ENCODE data around the gene FMN2.
"Not testable (repeated sequence)": the region's sequence is repeated elsewhere in the genome, so short reads cannot be mapped to it uniquely, and the experiment has no call there.

FMN2 gene

GRCh38 chr1:240254006-240254405, 162.3 kb downstream of the FMN2 start:
- H3K79me2 ChIP-seq (ENCODE audit: control insufficient read depth, insufficient read depth, low read length, unreplicated experiment), result peaks cover 7% of the 10 kb centered on the region
- H3K36me3 ChIP-seq (ENCODE audit: insufficient read depth, low read length), result peaks cover 30% of the 10 kb centered on the region
- H3K4me1 ChIP-seq (ENCODE audit: control insufficient read depth, insufficient read depth, low read length, unreplicated experiment), result peaks cover 25% of the 10 kb centered on the region
- no peaks in the 10 kb centered on the region for H3K27me3 ChIP-seq (ENCODE audit: insufficient read depth, low read length)
- H3K4me3 ChIP-seq (ENCODE audit: low read depth, low read length), result no peak overlapping the region
- no peak overlapping the region for H2AFZ ChIP-seq (ENCODE audit: low read length, unreplicated experiment)
- H3K27ac ChIP-seq (ENCODE audit: low read depth, low read length), result no peak overlapping the region

- Histone ChIP-seq H3K27me3 (ENCODE audit: insufficient read depth, low read length) (no peaks in the 10 kb centered on the region), H3K79me2 (ENCODE audit: control insufficient read depth, insufficient read depth, low read length, unreplicated experiment) (peaks cover 7% of the 10 kb centered on the region), H3K4me1 (ENCODE audit: control insufficient read depth, insufficient read depth, low read length, unreplicated experiment) (peaks cover 34% of the 10 kb centered on the region), H3K4me3 (ENCODE audit: low read depth, low read length) (no peak overlapping the region), H2AFZ (ENCODE audit: low read length, unreplicated experiment) (no peak overlapping the region), H3K27ac (ENCODE audit: low read depth, low read length) (no peak overlapping the region), H3K36me3 (ENCODE audit: insufficient read depth, low read length) (peaks cover 24% of the 10 kb centered on the region)
Observed at GRCh38 chr1:240254778-240255291, 163.2 kb downstream of the FMN2 start.

- Histone ChIP-seq H3K4me1 (ENCODE audit: control insufficient read depth, insufficient read depth, low read length, unreplicated experiment) (peaks cover 36% of the 10 kb centered on the region), H3K79me2 (ENCODE audit: control insufficient read depth, insufficient read depth, low read length, unreplicated experiment) (peaks cover 7% of the 10 kb centered on the region), H3K27me3 (ENCODE audit: insufficient read depth, low read length) (no peaks in the 10 kb centered on the region), H2AFZ (ENCODE audit: low read length, unreplicated experiment) (no peak overlapping the region), H3K27ac (ENCODE audit: low read depth, low read length) (no peak overlapping the region), H3K4me3 (ENCODE audit: low read depth, low read length) (no peak overlapping the region), H3K36me3 (ENCODE audit: insufficient read depth, low read length) (peaks cover 25% of the 10 kb centered on the region)
Observed at GRCh38 chr1:240255922-240256321, 164.2 kb downstream of the FMN2 start.

DNA sequence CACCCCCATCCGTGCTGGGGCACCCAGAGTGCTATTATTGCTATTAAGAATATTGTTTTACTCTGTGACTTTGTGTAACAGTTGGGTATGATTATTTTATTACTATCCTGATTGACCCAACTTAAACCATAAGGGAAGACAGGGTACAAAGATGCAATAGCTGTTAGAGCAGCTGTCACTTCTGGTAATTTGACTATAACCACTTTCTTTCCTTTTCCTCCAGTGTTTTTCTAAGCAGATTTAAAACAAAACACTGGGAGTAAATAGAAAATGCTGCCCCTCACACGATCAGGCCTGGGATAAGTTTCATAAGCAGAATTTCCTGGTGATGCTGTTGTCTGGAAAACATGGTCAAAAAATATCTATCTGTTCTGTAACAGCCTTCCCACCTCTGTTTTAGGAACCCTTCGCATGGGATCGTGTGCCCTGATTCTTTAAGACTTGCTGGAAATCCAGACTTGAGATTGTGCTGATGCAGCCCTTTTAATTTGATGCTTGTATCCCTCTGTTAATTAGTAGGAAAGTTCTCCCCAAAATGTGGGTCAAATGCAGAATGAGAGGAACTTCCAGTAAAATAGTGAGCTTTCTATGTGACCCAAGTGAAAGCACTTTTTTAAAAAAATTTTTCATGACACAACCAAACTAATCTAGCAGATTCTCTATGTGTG, 165.3 kb downstream of the FMN2 start:
- Histone ChIP-seq H3K27ac (ENCODE audit: low read depth, low read length) (no peak overlapping the region), H3K79me2 (ENCODE audit: control insufficient read depth, insufficient read depth, low read length, unreplicated experiment) (peaks cover 3% of the 10 kb centered on the region), H2AFZ (ENCODE audit: low read length, unreplicated experiment) (peak overlapping the region; percentile 30), H3K4me1 (ENCODE audit: control insufficient read depth, insufficient read depth, low read length, unreplicated experiment) (peaks cover 36% of the 10 kb centered on the region), H3K36me3 (ENCODE audit: insufficient read depth, low read length) (peaks cover 27% of the 10 kb centered on the region), H3K4me3 (ENCODE audit: low read depth, low read length) (no peak overlapping the region), H3K27me3 (ENCODE audit: insufficient read depth, low read length) (no peaks in the 10 kb centered on the region)

GRCh38 chr1:240258910-240259309, 167.2 kb downstream of the FMN2 start:
- Histone ChIP-seq H3K27ac (ENCODE audit: low read depth, low read length) (peak overlapping the region; percentile 90), H3K79me2 (ENCODE audit: control insufficient read depth, insufficient read depth, low read length, unreplicated experiment) (peaks cover 3% of the 10 kb centered on the region), H3K4me1 (ENCODE audit: control insufficient read depth, insufficient read depth, low read length, unreplicated experiment) (peaks cover 40% of the 10 kb centered on the region), H3K4me3 (ENCODE audit: low read depth, low read length) (peak overlapping the region; percentile 41; the same call in 1 of the 2 replicates), H3K27me3 (ENCODE audit: insufficient read depth, low read length) (no peaks in the 10 kb centered on the region), H2AFZ (ENCODE audit: low read length, unreplicated experiment) (peak overlapping the region; percentile 96), H3K36me3 (ENCODE audit: insufficient read depth, low read length) (peaks cover 20% of the 10 kb centered on the region)

- not testable (repeated sequence) for H3K27me3 ChIP-seq (ENCODE audit: insufficient read depth, low read length); H3K79me2 ChIP-seq (ENCODE audit: control insufficient read depth, insufficient read depth, low read length, unreplicated experiment); H3K4me1 ChIP-seq (ENCODE audit: control insufficient read depth, insufficient read depth, low read length, unreplicated experiment); H2AFZ ChIP-seq (ENCODE audit: low read length, unreplicated experiment); H3K4me3 ChIP-seq (ENCODE audit: low read depth, low read length); H3K27ac ChIP-seq (ENCODE audit: low read depth, low read length)
- peaks cover 28% of the 10 kb centered on the region for H3K36me3 ChIP-seq (ENCODE audit: insufficient read depth, low read length)
Observed at GRCh38 chr1:240264494-240264893, 172.8 kb downstream of the FMN2 start.

GRCh38 chr1:240271081-240271480, 179.4 kb downstream of the FMN2 start:
- no peak overlapping the region for H3K27ac ChIP-seq (ENCODE audit: low read depth, low read length)
- H3K27me3 ChIP-seq (ENCODE audit: insufficient read depth, low read length), result no peaks in the 10 kb centered on the region
- H3K79me2 ChIP-seq (ENCODE audit: control insufficient read depth, insufficient read depth, low read length, unreplicated experiment), result no peaks in the 10 kb centered on the region
- H3K4me1 ChIP-seq (ENCODE audit: control insufficient read depth, insufficient read depth, low read length, unreplicated experiment), result peaks cover 6% of the 10 kb centered on the region
- H2AFZ ChIP-seq (ENCODE audit: low read length, unreplicated experiment), result no peak overlapping the region
- H3K4me3 ChIP-seq (ENCODE audit: low read depth, low read length), result no peak overlapping the region
- peaks cover 25% of the 10 kb centered on the region for H3K36me3 ChIP-seq (ENCODE audit: insufficient read depth, low read length)

- H3K79me2 ChIP-seq (ENCODE audit: control insufficient read depth, insufficient read depth, low read length, unreplicated experiment), result no peaks in the 10 kb centered on the region
- H3K4me3 ChIP-seq (ENCODE audit: low read depth, low read length), result no peak overlapping the region
- no peak overlapping the region for H3K27ac ChIP-seq (ENCODE audit: low read depth, low read length)
- no peaks in the 10 kb centered on the region for H3K27me3 ChIP-seq (ENCODE audit: insufficient read depth, low read length)
- H3K4me1 ChIP-seq (ENCODE audit: control insufficient read depth, insufficient read depth, low read length, unreplicated experiment), result peaks cover 6% of the 10 kb centered on the region
- no peak overlapping the region for H2AFZ ChIP-seq (ENCODE audit: low read length, unreplicated experiment)
- H3K36me3 ChIP-seq (ENCODE audit: insufficient read depth, low read length), result peaks cover 7% of the 10 kb centered on the region
Observed at GRCh38 chr1:240274569-240274968, 182.9 kb downstream of the FMN2 start.

- not testable (repeated sequence) for H3K79me2 ChIP-seq (ENCODE audit: control insufficient read depth, insufficient read depth, low read length, unreplicated experiment); H3K27me3 ChIP-seq (ENCODE audit: insufficient read depth, low read length); H3K36me3 ChIP-seq (ENCODE audit: insufficient read depth, low read length); H3K4me3 ChIP-seq (ENCODE audit: low read depth, low read length); H2AFZ ChIP-seq (ENCODE audit: low read length, unreplicated experiment); H3K4me1 ChIP-seq (ENCODE audit: control insufficient read depth, insufficient read depth, low read length, unreplicated experiment); H3K27ac ChIP-seq (ENCODE audit: low read depth, low read length)
Observed at GRCh38 chr1:240275219-240275618, 183.5 kb downstream of the FMN2 start.

DNA sequence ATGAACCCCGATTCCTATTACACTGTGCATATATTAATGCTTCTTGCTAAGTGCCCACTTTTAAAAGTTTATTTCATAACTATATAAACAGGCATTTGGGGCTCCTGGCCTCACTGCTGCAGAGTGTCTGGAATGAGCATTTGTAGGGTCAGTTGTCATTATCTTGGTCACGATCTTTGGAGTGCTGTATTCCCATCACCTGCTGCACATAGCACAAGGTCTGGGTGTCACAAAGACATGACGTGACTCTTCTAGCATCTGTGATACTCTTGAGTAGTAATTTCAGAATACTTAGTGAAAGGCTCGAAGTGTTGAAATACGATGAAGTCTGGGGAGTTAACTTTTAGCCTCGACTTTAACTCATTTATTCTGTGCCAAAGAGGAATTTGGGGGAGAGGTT, 186.4 kb downstream of the FMN2 start:
- Histone ChIP-seq H3K36me3 (ENCODE audit: insufficient read depth, low read length) (no peaks in the 10 kb centered on the region), H3K79me2 (ENCODE audit: control insufficient read depth, insufficient read depth, low read length, unreplicated experiment) (no peaks in the 10 kb centered on the region), H3K4me1 (ENCODE audit: control insufficient read depth, insufficient read depth, low read length, unreplicated experiment) (peaks cover under 1% of the 10 kb centered on the region), H3K27ac (ENCODE audit: low read depth, low read length) (no peak overlapping the region), H2AFZ (ENCODE audit: low read length, unreplicated experiment) (no peak overlapping the region), H3K27me3 (ENCODE audit: insufficient read depth, low read length) (no peaks in the 10 kb centered on the region), H3K4me3 (ENCODE audit: low read depth, low read length) (no peak overlapping the region)

DNA sequence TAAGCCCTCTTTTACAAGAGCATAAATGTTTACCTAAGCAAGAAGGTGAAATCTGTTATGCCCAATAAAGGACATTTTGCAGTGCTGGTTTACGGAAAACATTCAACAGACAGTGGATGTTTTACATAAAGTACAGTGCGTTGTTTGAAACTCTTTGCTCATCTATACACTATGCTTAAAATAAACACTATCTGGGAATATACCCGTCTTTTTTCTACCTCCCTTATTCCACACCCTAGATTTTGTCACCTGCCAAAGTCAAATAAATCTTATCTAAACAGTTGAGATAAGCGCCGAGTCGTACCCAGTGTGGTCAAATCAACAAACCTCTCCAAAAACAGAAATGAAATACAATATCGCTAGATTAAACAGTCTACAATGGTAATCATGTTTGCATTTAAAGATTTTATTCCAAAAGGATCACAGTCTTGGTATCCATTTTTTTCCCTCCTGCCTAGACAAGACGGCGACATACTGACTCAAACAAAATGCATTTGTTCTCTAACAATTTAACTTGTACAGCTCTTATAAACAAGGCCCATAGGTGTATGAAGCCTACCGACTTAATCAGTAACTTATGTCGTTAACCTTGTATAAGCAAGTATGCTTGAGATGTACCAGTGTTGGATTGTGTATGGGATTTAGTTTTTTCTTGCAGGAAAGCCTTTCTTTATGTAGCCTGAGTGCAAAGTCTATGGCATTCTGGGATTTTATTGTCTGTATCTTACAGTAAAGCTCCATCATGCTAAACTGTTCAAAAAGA, 189.1 kb downstream of the FMN2 start:
- Histone ChIP-seq H3K27me3 (ENCODE audit: insufficient read depth, low read length) (no peaks in the 10 kb centered on the region), H3K27ac (ENCODE audit: low read depth, low read length) (no peak overlapping the region), H3K36me3 (ENCODE audit: insufficient read depth, low read length) (0 out of 2 replicates have a peak, but pooled peaks cover 6% of the 10 kb centered on the region), H3K4me1 (ENCODE audit: control insufficient read depth, insufficient read depth, low read length, unreplicated experiment) (peaks cover 21% of the 10 kb centered on the region), H3K79me2 (ENCODE audit: control insufficient read depth, insufficient read depth, low read length, unreplicated experiment) (no peaks in the 10 kb centered on the region), H2AFZ (ENCODE audit: low read length, unreplicated experiment) (no peak overlapping the region), H3K4me3 (ENCODE audit: low read depth, low read length) (no peak overlapping the region)

Data from ACC112 (cell line).